Measurements from ENCODE around the gene ZNF8. TPM values are rescaled to one million over a fixed set of nuclear protein-coding genes. Genes with fewer than 3 reads are reported as not detected.

Gene ZNF8
- total and polyA plus RNA-seq, 2 of the 4 experiments (the other 2 are of a cell fraction) = 2.1 to 3.9 TPM

GRCh38 chr19:58275564-58275963, 3.2 kb upstream of the ZNF8 start:
- intact Hi-C loops (cut with micrococcal nuclease) = loop anchor here (5.0 kb wide), 1 partner anchor 93 kb away; the partner anchor contains the start of gene ZNF274
- CTCF ChIA-PET = no interaction called here

More at GRCh38 chr19:58275564-58275963, 3.2 kb upstream of the ZNF8 start:
- Histone ChIP-seq H3K14ac (replicated peaks; ENCODE audit: low read depth, low read length) (no peak overlapping the region), H4K5ac (ENCODE audit: low read depth, low read length) (no peak overlapping the region), H4K8ac (ENCODE audit: low read depth in 2 of 2, low read length in 2 of 2) (no peak overlapping the region), H3K4me1 (ENCODE audit: control insufficient read depth, insufficient read depth, low read length) (0 out of 2 replicates have a peak, but pooled peaks cover 2% of the 10 kb centered on the region), H2BK15ac (ENCODE audit: low read depth, low read length) (no peak overlapping the region), H3K79me1 (ENCODE audit: low read depth in 1 of 2, low read length in 2 of 2) (peaks cover 29 to 44% of the 10 kb centered on the region in 2 experiments), H2BK120ac (ENCODE audit: low read depth, low read length) (no peak overlapping the region), H3K36me3 (ENCODE audit: control insufficient read depth, insufficient read depth, low read length) (peaks cover 36% of the 10 kb centered on the region), H3K9me1 (ENCODE audit: insufficient read depth, low read length) (peaks cover 8% of the 10 kb centered on the region; the same call in 1 of the 2 replicates), H3K4me2 (ENCODE audit: low read depth, low read length) (no peak overlapping the region), H3K4me3 (ENCODE audit: insufficient read depth, low read depth, low read length) (no peak overlapping the region), H3K9ac (ENCODE audit: low read depth, low read length) (no peak overlapping the region), H2BK5ac (ENCODE audit: low read depth, low read length, poor library complexity, severe bottlenecking) (no peak overlapping the region), H2AFZ (replicated peaks; ENCODE audit: low read length, poor library complexity) (no peak overlapping the region), H3K4ac (ENCODE audit: low read depth, low read length) (no peak overlapping the region), H4K20me1 (ENCODE audit: insufficient read depth, low read length) (peaks cover 4% of the 10 kb centered on the region; the same call in 1 of the 2 replicates), H2BK20ac (ENCODE audit: low read depth, low read length) (no peak overlapping the region), H2AK9ac (replicated peaks; ENCODE audit: low read depth, low read length, poor library complexity) (no peak overlapping the region), H2AK5ac (ENCODE audit: low read depth, low read length) (no peak overlapping the region), H3K18ac (ENCODE audit: low read depth, low read length) (no peak overlapping the region), H3K23ac (ENCODE audit: low read depth, low read length) (no peak overlapping the region), H4K91ac (ENCODE audit: insufficient read depth, low read depth, low read length) (no peak overlapping the region), H3K27me3 (ENCODE audit: control insufficient read depth, insufficient read depth, low read length) (no peaks in the 10 kb centered on the region), H3K27ac (ENCODE audit: insufficient read depth, low read length) (no peak overlapping the region), H3K9me3 (ENCODE audit: control insufficient read depth, insufficient read depth, low read length) (peaks cover 52% of the 10 kb centered on the region), H3K56ac (ENCODE audit: extremely low read depth, insufficient read depth, low read length) (no peak overlapping the region)
- TF ChIP-seq CEBPB (IDR thresholded peaks at IDR 0.05; ENCODE audit: low read depth, low read length) = no peak
- no peak for TF ChIP-seq BHLHE40 (IDR thresholded peaks at IDR 0.05; ENCODE audit: low read depth, low read length)
- no peak for TF ChIP-seq MAFK (IDR thresholded peaks at IDR 0.05; ENCODE audit: low read depth, low read length)
- TF ChIP-seq MAZ (IDR thresholded peaks at IDR 0.05; ENCODE audit: borderline replicate concordance, low read depth, low read length) = no peak
- TF ChIP-seq RCOR1 (IDR thresholded peaks at IDR 0.05; ENCODE audit: insufficient replicate concordance, low read length) = no peak
- no peak for TF ChIP-seq CTCF (conservative IDR thresholded peaks at IDR 0.05; ENCODE audit: low read depth, low read length)
- TF ChIP-seq NFE2L2 (IDR thresholded peaks at IDR 0.05; ENCODE audit: low read depth, low read length) = no peak
- no peak for TF ChIP-seq USF2 (IDR thresholded peaks at IDR 0.05; ENCODE audit: low read depth, low read length)
- no peak for TF ChIP-seq POLR2A (IDR thresholded peaks at IDR 0.05; ENCODE audit: low read depth, low read length)
- TF ChIP-seq, protein P1, sequence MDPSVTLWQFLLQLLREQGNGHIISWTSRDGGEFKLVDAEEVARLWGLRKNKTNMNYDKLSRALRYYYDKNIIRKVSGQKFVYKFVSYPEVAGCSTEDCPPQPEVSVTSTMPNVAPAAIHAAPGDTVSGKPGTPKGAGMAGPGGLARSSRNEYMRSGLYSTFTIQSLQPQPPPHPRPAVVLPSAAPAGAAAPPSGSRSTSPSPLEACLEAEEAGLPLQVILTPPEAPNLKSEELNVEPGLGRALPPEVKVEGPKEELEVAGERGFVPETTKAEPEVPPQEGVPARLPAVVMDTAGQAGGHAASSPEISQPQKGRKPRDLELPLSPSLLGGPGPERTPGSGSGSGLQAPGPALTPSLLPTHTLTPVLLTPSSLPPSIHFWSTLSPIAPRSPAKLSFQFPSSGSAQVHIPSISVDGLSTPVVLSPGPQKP (IDR thresholded peaks at IDR 0.05; ENCODE audit: borderline replicate concordance, low read depth, low read length) = no peak
- TF ChIP-seq CHD1 (IDR thresholded peaks at IDR 0.05; ENCODE audit: low read depth, low read length) = no peak
- no peak for TF ChIP-seq MXI1 (IDR thresholded peaks at IDR 0.05; ENCODE audit: borderline replicate concordance, low read depth, low read length)
- TF ChIP-seq RAD21 (IDR thresholded peaks at IDR 0.05; ENCODE audit: low read length) = no peak
- TF ChIP-seq SMC3 (IDR thresholded peaks at IDR 0.05; ENCODE audit: low read depth, low read length) = no peak
- no peak for TF ChIP-seq RFX5 (IDR thresholded peaks at IDR 0.05; ENCODE audit: low read depth, low read length)
- no peak for TF ChIP-seq FOS (IDR thresholded peaks at IDR 0.05; ENCODE audit: low read depth, low read length)
- POLR2A ChIA-PET (ENCODE audit: unreplicated experiment) = no interaction called here
- WGBS, 2 experiments (ENCODE audit: extremely low coverage in 2 of 2, insufficient read length in 1 of 2) = 100% methylated on average over 2 of the region's 3 CpGs; no CpG with 5 or more reads in 1 of the 2 experiments
- DNase-seq (no peak), ATAC-seq (ENCODE audit: low read depth) (no peak)
- BruUV-seq (replicated peaks) = no TSS peak
- dilution Hi-C loops (cut with HindIII; ENCODE audit: low sequenced_read_pairs, unreplicated experiment) (no loop called here), in situ Hi-C loops (cut with MboI; ENCODE audit: low sequenced_read_pairs) (no loop called here)
